HepG2 (cell line): ENCODE measurements around the gene ERICH6. TPM values are rescaled to one million over a fixed set of nuclear protein-coding genes. Genes with fewer than 3 reads are reported as not detected.

Experiments used
- ATF7 ChIP-seq, 2 experiments: fragments of 450-650 bp in 1 of 2; sonication (generic) in 1 of 2; formaldehyde crosslinking in 1 of 2; IDR thresholded peaks; 2 replicates each; pipeline versions ENCODE4 v1.4.0 to v1.6.1; 2016 to 2020; ENCODE audit warnings: antibody characterized with exemption in 1 of 2, mild to moderate bottlenecking in 1 of 2, missing genetic modification reagents in 1 of 2
- E2F2 ChIP-seq: sonication (generic); formaldehyde crosslinking; IDR thresholded peaks from 2 replicates; pipeline ENCODE4 v1.4.0; 2020; ENCODE audit warnings: missing genetic modification reagents, borderline replicate concordance
- GMEB1 ChIP-seq: sonication (generic); formaldehyde crosslinking; IDR thresholded peaks from 2 replicates; pipeline ENCODE4 v1.5.1; 2020; ENCODE audit warnings: missing genetic modification reagents, mild to moderate bottlenecking, borderline replicate concordance
- GRHL1 ChIP-seq: sonication (generic); formaldehyde crosslinking; conservative IDR thresholded peaks from 2 replicates; pipeline ENCODE4 v1.8.0; 2022; ENCODE audit warnings: missing genetic modification reagents
- PAF1 ChIP-seq: IDR thresholded peaks from 2 replicates; pipeline ENCODE4 v1.6.1; 2016; ENCODE audit warnings: missing genetic modification reagents, missing compliant biosample characterization
- RFX5 ChIP-seq: IDR thresholded peaks from 2 replicates; pipeline ENCODE4 v1.6.1; 2011; ENCODE audit warnings: low read depth, low read length, improper control_type of control experiment
- SKIL ChIP-seq: sonication (generic); formaldehyde crosslinking; IDR thresholded peaks from 2 replicates; pipeline ENCODE4 v1.8.0; 2022; ENCODE audit warnings: missing genetic modification reagents, mild to moderate bottlenecking, moderate library complexity, borderline replicate concordance
- THRA ChIP-seq: sonication (generic); formaldehyde crosslinking; IDR thresholded peaks from 2 replicates; pipeline ENCODE4 v1.4.0; 2020; ENCODE audit warnings: missing genetic modification reagents, borderline replicate concordance
- ZBTB3 ChIP-seq: sonication (generic); formaldehyde crosslinking; IDR thresholded peaks from 2 replicates; pipeline ENCODE4 v1.4.0; 2020; ENCODE audit warnings: low read depth, mild to moderate bottlenecking, moderate library complexity, missing genetic modification reagents, borderline replicate concordance
- ZGPAT ChIP-seq: IDR thresholded peaks from 2 replicates; pipeline ENCODE4 v1.6.1; 2016; ENCODE audit warnings: mild to moderate bottlenecking
- ZMYM3 ChIP-seq: sonication (generic); formaldehyde crosslinking; IDR thresholded peaks from 2 replicates; pipeline ENCODE4 v1.5.1; 2020; ENCODE audit warnings: mild to moderate bottlenecking, missing genetic modification reagents
- ZNF280B ChIP-seq: sonication (generic); formaldehyde crosslinking; IDR thresholded peaks from 2 replicates; pipeline ENCODE4 v1.5.0; 2020; ENCODE audit warnings: missing genetic modification reagents, mild to moderate bottlenecking, borderline replicate concordance
- ZNF558 ChIP-seq: sonication (generic); formaldehyde crosslinking; IDR thresholded peaks from 2 replicates; pipeline ENCODE4 v1.9.0; 2022; ENCODE audit warnings: mild to moderate bottlenecking, missing genetic modification reagents, borderline replicate concordance
- ZNF850 ChIP-seq: sonication (generic); formaldehyde crosslinking; conservative IDR thresholded peaks from 2 replicates; pipeline ENCODE4 v1.9.0; 2021; ENCODE audit warnings: mild to moderate bottlenecking, missing genetic modification reagents
- polyA plus RNA-seq, 8 experiments: library from polyadenylated mRNA; depleted of rRNA in 3 of 8; stranded (reverse) in 7 of 8; unstranded in 1 of 8; fragments of >200 nt; fragmentation: Illumina TruSeq in 4 of 8; extraction: Trizol in 4 of 8; gene quantifications; 2 replicates each; pipeline versions ENCODE4 v1.2.1 to v1.2.3, GENCODE V29; 2011 to 2016; ENCODE audit warnings: low read depth in 4 of 8, missing spikeins in 1 of 8, mixed read lengths in 1 of 8; ENCODE audit not compliant: insufficient read depth in 1 of 8
- total RNA-seq, 5 experiments: library from RNA; depleted of rRNA; stranded (reverse); fragments of >200 nt; fragmentation: Illumina TruSeq; extraction: Trizol; gene quantifications; 2 replicates each; pipeline ENCODE4 v1.2.3, GENCODE V29; 2016; ENCODE audit warnings: low read depth in 1 of 5

ERICH6 gene
- total and polyA plus RNA-seq, 2 of the 13 experiments (the other 11 are each of a cell fraction or from before 2014, with no cell fraction given) = 0.03 TPM; not detected in 1

GRCh38 chr3:150736903-150737832 lies 33.4 kb upstream of the ERICH6 start (continued):
- TF ChIP-seq ZNF850 (no peak), PAF1 (CRISPR knock-in tag) (no peak), ZNF558 (no peak), ZNF280B (CRISPR knock-in tag) (no peak), SKIL (peak; percentile 85), GRHL1 (CRISPR knock-in tag) (no peak), THRA (peak; percentile 90; the same call in 1 of the 2 replicates), RFX5 (0 out of 2 replicates have a peak, but pooled peaks have one; percentile 17), GMEB1 (peak; percentile 44; the same call in 1 of the 2 replicates), ZBTB3 (CRISPR knock-in tag) (no peak), ZGPAT (peak; percentile 96), E2F2 (CRISPR knock-in tag) (no peak), ATF7 (IDR thresholded peaks at IDR 0.05) (peak; percentile 67), ATF7 (CRISPR knock-in tag; IDR thresholded peaks at IDR 0.05) (peak; percentile 87; the same call in 1 of the 2 replicates), ZMYM3 (CRISPR knock-in tag) (peak; percentile 79)
